Ishikawa (cell line): ENCODE data around the gene B4GALT5.

Experiments used
- CEBPB ChIP-seq: IDR thresholded peaks from 2 replicates; pipeline ENCODE4 v1.6.1; 2012
- CREB1 ChIP-seq: IDR thresholded peaks from 2 replicates; pipeline ENCODE4 v1.6.1; 2012; ENCODE audit warnings: low read depth
- EGR1 ChIP-seq: IDR thresholded peaks from 2 replicates; pipeline ENCODE4 v1.6.1; 2012
- EP300 ChIP-seq: IDR thresholded peaks from 2 replicates; pipeline ENCODE4 v1.6.1; 2012; ENCODE audit warnings: borderline replicate concordance
- FOXM1 ChIP-seq: IDR thresholded peaks from 2 replicates; pipeline ENCODE4 v1.6.1; 2012; ENCODE audit warnings: low read depth, borderline replicate concordance
- MAX ChIP-seq: IDR thresholded peaks from 2 replicates; pipeline ENCODE4 v1.6.1; 2012
- NFIC ChIP-seq: IDR thresholded peaks from 2 replicates; pipeline ENCODE4 v1.6.1; 2012
- RAD21 ChIP-seq: IDR thresholded peaks from 2 replicates; pipeline ENCODE4 v1.6.1; 2012; ENCODE audit warnings: low read depth
- TAF1 ChIP-seq: IDR thresholded peaks from 2 replicates; pipeline ENCODE4 v1.6.1; 2012; ENCODE audit warnings: low read depth, mild to moderate bottlenecking
- TCF12 ChIP-seq: IDR thresholded peaks from 2 replicates; pipeline ENCODE4 v1.6.1; 2012; ENCODE audit warnings: low read depth
- TEAD4 ChIP-seq: IDR thresholded peaks from 2 replicates; pipeline ENCODE4 v1.6.1; 2012
- USF1 ChIP-seq: IDR thresholded peaks from 2 replicates; pipeline ENCODE4 v1.6.1; 2012
- YY1 ChIP-seq: IDR thresholded peaks from 2 replicates; pipeline ENCODE4 v1.6.1; 2012; ENCODE audit warnings: low read depth
- ZBTB7A ChIP-seq: IDR thresholded peaks from 2 replicates; pipeline ENCODE4 v1.6.1; 2012; ENCODE audit warnings: low read depth
- TF ChIP-seq, protein P1 (sequence below): IDR thresholded peaks from 2 replicates; pipeline ENCODE4 v1.6.1; 2012; ENCODE audit warnings: low read depth, mild to moderate bottlenecking

Gene B4GALT5

GRCh38 chr20:49599746-49600113 is 113.9 kb downstream of the B4GALT5 start:
- TF ChIP-seq CREB1, result no peak
- TF ChIP-seq FOXM1, result no peak
- TF ChIP-seq TAF1, result no peak
- TF ChIP-seq EGR1, result no peak
- TF ChIP-seq TCF12, result no peak
- TF ChIP-seq ZBTB7A, result no peak

DNA sequence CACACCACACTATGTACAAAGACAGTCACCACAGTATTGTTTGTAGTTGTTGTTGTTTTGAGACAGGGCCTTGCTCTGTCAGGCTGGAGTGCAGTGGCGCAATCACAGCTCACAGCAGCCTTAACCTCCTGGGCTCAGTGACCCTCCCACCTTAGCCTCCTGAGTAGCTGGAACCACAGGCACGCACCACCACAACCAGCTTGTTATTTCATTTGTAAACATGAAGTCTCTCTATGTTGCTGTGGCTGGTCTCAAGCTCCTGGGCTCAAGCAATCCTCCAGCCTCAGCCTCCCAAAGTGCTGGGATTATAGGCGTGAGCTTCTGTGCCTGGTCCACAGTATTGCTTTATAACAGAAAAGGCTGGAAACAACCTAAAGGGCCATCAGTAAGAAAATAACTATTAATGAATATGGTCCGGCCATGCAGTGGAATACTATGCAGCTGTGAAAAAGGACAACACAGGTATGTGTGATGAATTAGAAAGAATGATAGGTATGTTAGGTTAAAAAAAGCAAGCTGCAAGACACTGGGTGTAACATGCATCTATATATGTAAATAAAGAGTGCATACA is 115.8 kb downstream of the B4GALT5 start:
- TF ChIP-seq, protein P1, sequence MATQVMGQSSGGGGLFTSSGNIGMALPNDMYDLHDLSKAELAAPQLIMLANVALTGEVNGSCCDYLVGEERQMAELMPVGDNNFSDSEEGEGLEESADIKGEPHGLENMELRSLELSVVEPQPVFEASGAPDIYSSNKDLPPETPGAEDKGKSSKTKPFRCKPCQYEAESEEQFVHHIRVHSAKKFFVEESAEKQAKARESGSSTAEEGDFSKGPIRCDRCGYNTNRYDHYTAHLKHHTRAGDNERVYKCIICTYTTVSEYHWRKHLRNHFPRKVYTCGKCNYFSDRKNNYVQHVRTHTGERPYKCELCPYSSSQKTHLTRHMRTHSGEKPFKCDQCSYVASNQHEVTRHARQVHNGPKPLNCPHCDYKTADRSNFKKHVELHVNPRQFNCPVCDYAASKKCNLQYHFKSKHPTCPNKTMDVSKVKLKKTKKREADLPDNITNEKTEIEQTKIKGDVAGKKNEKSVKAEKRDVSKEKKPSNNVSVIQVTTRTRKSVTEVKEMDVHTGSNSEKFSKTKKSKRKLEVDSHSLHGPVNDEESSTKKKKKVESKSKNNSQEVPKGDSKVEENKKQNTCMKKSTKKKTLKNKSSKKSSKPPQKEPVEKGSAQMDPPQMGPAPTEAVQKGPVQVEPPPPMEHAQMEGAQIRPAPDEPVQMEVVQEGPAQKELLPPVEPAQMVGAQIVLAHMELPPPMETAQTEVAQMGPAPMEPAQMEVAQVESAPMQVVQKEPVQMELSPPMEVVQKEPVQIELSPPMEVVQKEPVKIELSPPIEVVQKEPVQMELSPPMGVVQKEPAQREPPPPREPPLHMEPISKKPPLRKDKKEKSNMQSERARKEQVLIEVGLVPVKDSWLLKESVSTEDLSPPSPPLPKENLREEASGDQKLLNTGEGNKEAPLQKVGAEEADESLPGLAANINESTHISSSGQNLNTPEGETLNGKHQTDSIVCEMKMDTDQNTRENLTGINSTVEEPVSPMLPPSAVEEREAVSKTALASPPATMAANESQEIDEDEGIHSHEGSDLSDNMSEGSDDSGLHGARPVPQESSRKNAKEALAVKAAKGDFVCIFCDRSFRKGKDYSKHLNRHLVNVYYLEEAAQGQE, result no peak
- TF ChIP-seq YY1 (no peak), USF1 (no peak), TCF12 (no peak), RAD21 (no peak), FOXM1 (no peak), EP300 (no peak), EGR1 (no peak), TEAD4 (no peak)

GRCh38 chr20:49595811-49596561 is 117.7 kb downstream of the B4GALT5 start:
- no peak for TF ChIP-seq EGR1
- no peak for TF ChIP-seq NFIC
- TF ChIP-seq TEAD4, result no peak
- TF ChIP-seq ZBTB7A, result no peak
- no peak for TF ChIP-seq RAD21
- no peak for TF ChIP-seq CREB1
- TF ChIP-seq CEBPB, result no peak
- peak; percentile 31; the same call in 1 of the 2 replicates for TF ChIP-seq TCF12
- TF ChIP-seq MAX, result no peak
- TF ChIP-seq TAF1, result no peak
- TF ChIP-seq FOXM1, result peak; percentile 23; the same call in 1 of the 2 replicates
- TF ChIP-seq USF1, result 0 out of 2 replicates have a peak, but pooled peaks have one; percentile 36
- TF ChIP-seq, protein P1, result no peak
- no peak for TF ChIP-seq YY1
- peak; percentile 36; the same call in 1 of the 2 replicates for TF ChIP-seq EP300

- TF ChIP-seq FOXM1 (no peak), RAD21 (no peak), ZBTB7A (no peak), TEAD4 (no peak), CREB1 (no peak), TCF12 (no peak), YY1 (no peak), USF1 (no peak), NFIC (no peak), CEBPB (no peak), EGR1 (no peak), MAX (no peak)
- TF ChIP-seq, protein P1, result no peak
Measured at GRCh38 chr20:49595346-49595745, 118.3 kb downstream of the B4GALT5 start.
